DOHH2 (cell line): ENCODE results near the gene PHC3.
"Not testable (repeated sequence)": the region's sequence is repeated elsewhere in the genome, so short reads cannot be mapped to it uniquely, and the experiment has no call there.

ENCODE experiments used
- H3F3A ChIP-seq: fragments of 200-600 bp; sonication (generic), shearing (Covaris generic); 2 replicates; pipeline ENCODE4 v1.6.0; 2016; ENCODE audit warnings: antibody characterized with exemption, mild to moderate bottlenecking; ENCODE audit not compliant: control insufficient read depth, insufficient read depth
- H3K27ac ChIP-seq: fragments of 200-600 bp; sonication (generic); 2 replicates; pipeline ENCODE4 v1.5.1; 2014; ENCODE audit warnings: low read depth, mild to moderate bottlenecking, low read length, moderate library complexity
- H3K27me3 ChIP-seq: fragments of 200-600 bp; sonication (generic); 2 replicates; pipeline ENCODE4 v1.6.1; 2014; ENCODE audit warnings: mild to moderate bottlenecking, low read length, mixed read lengths; ENCODE audit not compliant: control insufficient read depth
- H3K36me3 ChIP-seq: fragments of 200-600 bp; sonication (generic); 2 replicates; pipeline ENCODE4 v1.6.1; 2014; ENCODE audit warnings: mild to moderate bottlenecking, low read length, moderate library complexity, mixed read lengths; ENCODE audit not compliant: control insufficient read depth
- H3K4me1 ChIP-seq: fragments of 200-600 bp; sonication (generic); 2 replicates; pipeline ENCODE4 v1.6.1; 2014; ENCODE audit warnings: mild to moderate bottlenecking, low read length, mixed read lengths; ENCODE audit not compliant: control insufficient read depth
- H3K4me2 ChIP-seq: fragments of 200-600 bp; sonication (generic); 2 replicates; pipeline ENCODE4 v1.6.0; 2014; ENCODE audit warnings: mild to moderate bottlenecking, low read length, moderate library complexity
- H3K4me3 ChIP-seq: fragments of 200-600 bp; sonication (generic); 2 replicates; pipeline ENCODE4 v1.5.1; 2014; ENCODE audit warnings: mild to moderate bottlenecking, low read length, mixed read lengths
- H3K79me2 ChIP-seq: fragments of 200-600 bp; sonication (generic); 2 replicates; pipeline ENCODE4 v1.6.1; 2014; ENCODE audit warnings: mild to moderate bottlenecking, low read length, mixed read lengths; ENCODE audit not compliant: control insufficient read depth
- H3K9me2 ChIP-seq: fragments of 200-600 bp; sonication (generic); replicated peaks from 2 replicates; pipeline ENCODE4 v1.6.1; 2014; ENCODE audit warnings: mild to moderate bottlenecking, low read length, mixed read lengths; ENCODE audit not compliant: control insufficient read depth
- H3K9me3 ChIP-seq: fragments of 200-600 bp; sonication (generic); 2 replicates; pipeline ENCODE4 v1.6.1; 2014; ENCODE audit warnings: antibody characterized with exemption, low read length, mixed read lengths; ENCODE audit not compliant: control insufficient read depth, insufficient read depth
- H4K20me1 ChIP-seq: fragments of 200-600 bp; sonication (generic); 2 replicates; pipeline ENCODE4 v1.6.0; 2014; ENCODE audit warnings: low read depth, mild to moderate bottlenecking, antibody characterized with exemption, low read length, moderate library complexity; ENCODE audit not compliant: control insufficient read depth, insufficient read depth
- EZH2phosphoT487 ChIP-seq: fragments of 200-600 bp; sonication (generic); IDR thresholded peaks from 2 replicates; pipeline ENCODE4 v1.6.1; 2017; ENCODE audit warnings: borderline replicate concordance, mild to moderate bottlenecking, antibody characterized with exemption, low read length, moderate library complexity, mixed read lengths
- TF ChIP-seq, protein P1 (sequence below): fragments of 200-600 bp; sonication (generic); IDR thresholded peaks from one replicate; pipeline ENCODE4 v1.5.1; 2014; ENCODE audit warnings: antibody characterized with exemption, mild to moderate bottlenecking, low read depth, low read length; ENCODE audit not compliant: poor library complexity, severe bottlenecking

PHC3 gene

DNA sequence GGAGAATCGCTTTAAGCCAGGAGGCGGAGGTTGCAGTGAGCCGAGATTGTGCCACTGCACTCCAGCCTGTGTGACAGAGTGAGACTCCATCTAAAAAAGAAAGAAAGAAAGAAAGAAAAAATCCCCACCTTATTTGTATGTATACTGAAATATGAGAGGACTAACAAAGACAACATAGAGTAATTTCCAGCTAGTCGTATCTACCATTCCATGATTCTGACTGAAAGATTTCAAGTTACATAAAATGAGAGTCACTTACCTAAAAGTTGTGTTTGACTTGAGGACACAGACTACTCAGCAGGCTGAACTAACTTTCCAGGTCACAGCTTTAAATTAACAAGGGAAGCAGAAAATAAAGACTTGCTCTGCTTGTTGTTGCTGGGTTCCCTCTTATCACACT, 21.9 kb upstream of the PHC3 start:
- Histone ChIP-seq H3K27ac (no peak overlapping the region), H3K4me2 (no peak overlapping the region), H4K20me1 (no peaks in the 10 kb centered on the region), H3K36me3 (no peaks in the 10 kb centered on the region), H3K27me3 (peaks cover 12% of the 10 kb centered on the region; the same call in 1 of the 2 replicates), H3K9me3 (no peaks in the 10 kb centered on the region), H3K79me2 (no peaks in the 10 kb centered on the region), H3K9me2 (no peaks in the 10 kb centered on the region), H3K4me3 (no peak overlapping the region), H3K4me1 (peaks cover 6% of the 10 kb centered on the region), H3F3A (no peaks in the 10 kb centered on the region)
- TF ChIP-seq EZH2phosphoT487, result no peak
- TF ChIP-seq, protein P1, sequence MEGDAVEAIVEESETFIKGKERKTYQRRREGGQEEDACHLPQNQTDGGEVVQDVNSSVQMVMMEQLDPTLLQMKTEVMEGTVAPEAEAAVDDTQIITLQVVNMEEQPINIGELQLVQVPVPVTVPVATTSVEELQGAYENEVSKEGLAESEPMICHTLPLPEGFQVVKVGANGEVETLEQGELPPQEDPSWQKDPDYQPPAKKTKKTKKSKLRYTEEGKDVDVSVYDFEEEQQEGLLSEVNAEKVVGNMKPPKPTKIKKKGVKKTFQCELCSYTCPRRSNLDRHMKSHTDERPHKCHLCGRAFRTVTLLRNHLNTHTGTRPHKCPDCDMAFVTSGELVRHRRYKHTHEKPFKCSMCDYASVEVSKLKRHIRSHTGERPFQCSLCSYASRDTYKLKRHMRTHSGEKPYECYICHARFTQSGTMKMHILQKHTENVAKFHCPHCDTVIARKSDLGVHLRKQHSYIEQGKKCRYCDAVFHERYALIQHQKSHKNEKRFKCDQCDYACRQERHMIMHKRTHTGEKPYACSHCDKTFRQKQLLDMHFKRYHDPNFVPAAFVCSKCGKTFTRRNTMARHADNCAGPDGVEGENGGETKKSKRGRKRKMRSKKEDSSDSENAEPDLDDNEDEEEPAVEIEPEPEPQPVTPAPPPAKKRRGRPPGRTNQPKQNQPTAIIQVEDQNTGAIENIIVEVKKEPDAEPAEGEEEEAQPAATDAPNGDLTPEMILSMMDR, result no peak

DNA sequence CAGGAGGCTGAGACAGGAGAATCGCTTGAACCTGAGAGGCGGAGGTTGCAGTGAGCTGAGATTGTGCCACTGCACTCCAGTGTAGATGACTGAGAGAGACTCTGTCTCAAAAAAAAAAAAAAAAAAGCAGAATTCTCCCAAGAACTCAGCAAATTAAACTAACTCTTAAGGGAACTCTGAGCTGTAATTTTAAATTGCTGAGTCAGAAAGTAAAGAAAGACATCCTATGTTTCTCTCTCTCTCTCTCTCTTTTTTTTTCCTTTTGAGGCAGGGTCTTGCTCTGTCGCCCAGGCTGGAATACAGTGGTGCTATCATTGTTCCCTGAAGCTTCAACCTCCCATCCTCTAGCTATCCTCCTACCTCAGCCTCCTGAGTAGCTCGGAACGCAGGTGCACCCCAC, 20.0 kb upstream of the PHC3 start:
- Histone ChIP-seq H3F3A (no peaks in the 10 kb centered on the region), H3K27ac (no peak overlapping the region), H3K4me2 (no peak overlapping the region), H3K36me3 (no peaks in the 10 kb centered on the region), H3K9me3 (no peaks in the 10 kb centered on the region), H3K9me2 (no peaks in the 10 kb centered on the region), H3K4me3 (no peak overlapping the region), H4K20me1 (no peaks in the 10 kb centered on the region), H3K4me1 (peaks cover 6% of the 10 kb centered on the region), H3K79me2 (no peaks in the 10 kb centered on the region), H3K27me3 (peaks cover 12% of the 10 kb centered on the region; the same call in 1 of the 2 replicates)
- no peak for TF ChIP-seq EZH2phosphoT487
- TF ChIP-seq, protein P1, result no peak

DNA sequence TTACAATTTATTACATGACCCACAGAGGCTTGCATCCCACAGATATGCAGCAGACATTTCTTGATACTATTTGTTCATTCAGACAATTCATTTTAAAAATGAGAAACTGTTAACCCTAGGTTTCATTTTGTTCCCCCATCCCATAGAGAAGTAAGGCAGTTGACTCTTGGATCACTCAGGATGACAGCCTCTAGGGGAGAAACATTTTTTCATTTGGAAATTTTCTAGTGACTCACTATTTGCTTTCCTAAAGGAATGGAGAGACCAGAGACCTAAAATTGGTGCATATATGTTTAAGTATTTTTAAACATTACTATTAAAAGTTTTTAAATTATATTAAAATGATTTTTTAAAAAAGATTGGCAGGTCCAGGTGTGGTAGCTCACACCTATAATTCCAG, 19.5 kb upstream of the PHC3 start:
- no peaks in the 10 kb centered on the region for H3K9me3 ChIP-seq
- TF ChIP-seq, protein P1, result no peak
- no peak for TF ChIP-seq EZH2phosphoT487
- H3K9me2 ChIP-seq, result no peaks in the 10 kb centered on the region
- H3F3A ChIP-seq, result no peaks in the 10 kb centered on the region
- peaks cover 12% of the 10 kb centered on the region; the same call in 1 of the 2 replicates for H3K27me3 ChIP-seq
- H3K36me3 ChIP-seq, result no peaks in the 10 kb centered on the region
- peaks cover 6% of the 10 kb centered on the region for H3K4me1 ChIP-seq
- no peaks in the 10 kb centered on the region for H3K79me2 ChIP-seq
- H3K4me2 ChIP-seq, result no peak overlapping the region
- no peak overlapping the region for H3K27ac ChIP-seq
- H3K4me3 ChIP-seq, result no peak overlapping the region
- no peaks in the 10 kb centered on the region for H4K20me1 ChIP-seq

DNA sequence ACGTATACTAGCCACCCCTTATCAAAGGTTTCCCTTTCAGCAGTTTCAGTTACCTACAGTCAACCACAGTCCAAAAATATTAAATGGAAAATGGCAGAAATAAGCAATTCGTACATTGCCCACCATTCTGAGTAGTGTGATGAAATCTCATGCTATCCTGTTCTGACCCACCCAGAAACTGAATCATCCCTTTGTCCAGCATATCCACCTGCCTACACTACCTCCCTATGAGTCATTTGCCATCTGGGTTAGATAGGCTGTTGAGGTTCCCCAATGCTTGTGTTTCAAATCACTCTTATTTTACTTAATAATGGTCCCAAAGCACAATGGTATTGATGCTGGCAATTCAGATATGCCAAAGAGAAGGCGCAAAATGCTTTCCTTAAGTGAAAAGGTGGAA, 15.3 kb upstream of the PHC3 start:
- Histone ChIP-seq H3K4me1 (peaks cover 6% of the 10 kb centered on the region), H3K9me3 (no peaks in the 10 kb centered on the region), H3K27ac (no peak overlapping the region), H4K20me1 (no peaks in the 10 kb centered on the region), H3K36me3 (no peaks in the 10 kb centered on the region), H3F3A (no peaks in the 10 kb centered on the region), H3K27me3 (peaks cover 12% of the 10 kb centered on the region; the same call in 1 of the 2 replicates), H3K79me2 (no peaks in the 10 kb centered on the region), H3K9me2 (no peaks in the 10 kb centered on the region), H3K4me2 (no peak overlapping the region), H3K4me3 (no peak overlapping the region)
- TF ChIP-seq EZH2phosphoT487, result no peak
- TF ChIP-seq, protein P1, result no peak

DNA sequence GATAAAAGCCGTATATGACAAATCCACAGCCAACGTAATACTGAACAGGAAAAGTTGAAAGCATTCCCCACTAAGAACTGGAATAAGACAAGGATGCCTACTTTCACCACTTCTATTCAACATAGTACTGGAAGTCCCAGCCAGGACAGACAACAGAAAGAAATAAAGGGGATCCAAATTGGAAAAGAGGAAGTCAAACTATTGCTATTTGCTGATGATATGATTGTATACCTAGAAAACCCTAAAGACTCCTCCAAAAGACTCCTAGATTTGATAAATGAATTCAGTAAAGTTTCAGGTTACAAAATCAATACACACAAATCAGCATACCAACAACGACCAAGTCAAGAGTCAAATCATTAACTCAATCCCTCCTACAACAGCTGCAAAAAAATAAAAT, 14.2 kb upstream of the PHC3 start:
- not testable (repeated sequence) for H3K79me2 ChIP-seq, H3K9me3 ChIP-seq, H3F3A ChIP-seq, H3K4me3 ChIP-seq, H3K9me2 ChIP-seq, H3K36me3 ChIP-seq, H3K4me2 ChIP-seq, H3K27ac ChIP-seq, H4K20me1 ChIP-seq, H3K4me1 ChIP-seq
- H3K27me3 ChIP-seq, result peaks cover 10% of the 10 kb centered on the region; the same call in 1 of the 2 replicates
